Adrenal gland (tissue), 5 donors: ENCODE results near the gene TP53INP2.

ENCODE experiments used
- CTCF ChIP-seq, 6 experiments: fragments of 450-650 bp in 4 of 6; fragments of 200-600 bp in 2 of 6; sonication (generic) in 1 of 6; IDR thresholded peaks; 1 replicate in 5 of 6; 2 replicates in 1 of 6; pipeline versions ENCODE4 v1.5.1 to v1.8.0; 2016 to 2021; ENCODE audit warnings: antibody characterized with exemption in 6 of 6, mild to moderate bottlenecking in 2 of 6, moderate library complexity in 1 of 6
- POLR2A ChIP-seq, 2 donors: fragments of 450-650 bp; IDR thresholded peaks; one replicate each; pipeline ENCODE4 v1.6.1; 2017; ENCODE audit warnings: antibody characterized with exemption in 2 of 2, mild to moderate bottlenecking in 2 of 2, moderate library complexity in 1 of 2
- donor health status: DM: no; HTN: no; CAD: no.

GRCh38 chr20:34729416-34729815, 25.3 kb downstream of the TP53INP2 start:
- no peak for TF ChIP-seq CTCF (IDR thresholded peaks at IDR 0.05)
- no peak for TF ChIP-seq POLR2A (IDR thresholded peaks at IDR 0.05)
